ENCODE data around the gene PIAS1.
"Not testable (repeated sequence)": the region's sequence is repeated elsewhere in the genome, so short reads cannot be mapped to it uniquely, and the experiment has no call there.

Gene PIAS1

DNA sequence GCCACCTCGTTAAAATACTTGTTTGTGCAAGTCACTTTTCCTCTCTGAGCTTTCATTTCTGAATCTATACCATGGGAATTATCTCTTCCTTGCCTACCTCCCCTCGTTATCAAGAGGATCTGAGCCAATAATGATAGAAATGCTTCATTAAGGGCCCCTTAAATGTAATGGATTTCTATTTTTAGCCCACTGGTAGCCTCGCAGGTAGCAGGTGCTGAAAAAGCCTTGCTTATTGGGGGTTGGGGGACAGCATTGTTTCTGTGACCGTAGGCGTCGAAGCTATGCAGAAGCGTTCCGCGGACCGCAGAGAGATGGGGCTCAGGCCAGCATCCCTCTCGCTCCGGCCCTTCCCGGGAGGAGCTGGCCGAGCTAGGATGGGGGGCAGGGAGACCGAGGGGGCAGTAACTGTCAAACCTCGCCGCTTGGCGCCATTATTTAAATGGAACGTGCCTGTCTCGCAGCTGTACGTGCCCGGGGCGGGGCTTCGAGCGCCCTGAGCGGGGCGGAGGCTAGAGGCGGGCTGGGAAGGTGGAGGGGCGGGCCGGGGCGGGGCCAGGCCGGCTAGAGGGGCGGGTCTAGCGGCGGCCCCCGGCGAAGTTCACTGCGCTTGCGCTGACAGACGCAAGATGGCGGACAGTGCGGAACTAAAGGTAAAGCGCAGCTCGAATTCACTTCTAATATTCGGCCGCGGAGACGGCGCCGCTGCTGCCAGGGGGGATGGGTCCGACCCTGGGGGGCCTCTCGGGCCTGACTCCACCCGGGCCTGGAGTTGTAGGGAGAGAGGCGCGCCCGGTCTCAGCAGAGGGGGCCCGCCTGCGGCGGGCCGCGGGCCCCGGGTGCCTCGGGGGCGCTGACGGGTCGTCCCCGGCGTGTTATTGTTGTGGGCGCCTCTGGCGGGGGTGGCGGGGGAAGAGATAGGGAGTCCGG lies at the start of gene PIAS1:
Gene PIAS1, plus strand, starts transcription at position 615 of the 927 bp plus-strand sequence. Its CDS starts 12 bp downstream, at position 627.
- DNase-seq = peak; percentile 97

GRCh38 chr15:68007642-68008041 lies 46.5 kb upstream of the PIAS1 start:
- DNase-seq = not testable (repeated sequence)

- DNase-seq = no peak
Observed at GRCh38 chr15:68010361-68011153, 43.6 kb upstream of the PIAS1 start.

- no peak for DNase-seq
Observed at GRCh38 chr15:68012911-68013310, 41.2 kb upstream of the PIAS1 start.

GRCh38 chr15:68014219-68014618 lies 39.9 kb upstream of the PIAS1 start:
- no peak for DNase-seq

DNA sequence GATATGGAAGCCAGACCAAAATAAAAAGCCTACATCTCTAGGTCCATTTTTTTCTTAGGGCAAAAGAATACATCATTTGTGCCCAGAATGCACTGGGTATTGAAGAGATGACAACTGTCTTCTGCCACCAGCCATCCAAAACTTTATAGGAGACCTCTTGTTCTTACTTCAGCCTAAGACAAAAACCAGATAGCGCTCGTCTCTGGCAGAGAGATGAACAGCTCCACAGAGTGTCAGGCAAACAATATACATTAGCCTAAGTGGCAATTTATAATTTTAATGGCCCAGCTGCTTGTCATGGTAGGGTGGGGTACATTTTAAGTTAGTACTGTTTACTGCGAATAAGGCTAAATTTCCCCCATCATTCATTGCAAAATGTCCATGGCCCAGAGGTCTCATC lies 38.9 kb upstream of the PIAS1 start:
- DNase-seq = no peak

- DNase-seq = no peak
Observed at GRCh38 chr15:68017201-68017600, 36.9 kb upstream of the PIAS1 start.

- no peak for DNase-seq
Observed at GRCh38 chr15:68018797-68019444, 35.2 kb upstream of the PIAS1 start.

DNA sequence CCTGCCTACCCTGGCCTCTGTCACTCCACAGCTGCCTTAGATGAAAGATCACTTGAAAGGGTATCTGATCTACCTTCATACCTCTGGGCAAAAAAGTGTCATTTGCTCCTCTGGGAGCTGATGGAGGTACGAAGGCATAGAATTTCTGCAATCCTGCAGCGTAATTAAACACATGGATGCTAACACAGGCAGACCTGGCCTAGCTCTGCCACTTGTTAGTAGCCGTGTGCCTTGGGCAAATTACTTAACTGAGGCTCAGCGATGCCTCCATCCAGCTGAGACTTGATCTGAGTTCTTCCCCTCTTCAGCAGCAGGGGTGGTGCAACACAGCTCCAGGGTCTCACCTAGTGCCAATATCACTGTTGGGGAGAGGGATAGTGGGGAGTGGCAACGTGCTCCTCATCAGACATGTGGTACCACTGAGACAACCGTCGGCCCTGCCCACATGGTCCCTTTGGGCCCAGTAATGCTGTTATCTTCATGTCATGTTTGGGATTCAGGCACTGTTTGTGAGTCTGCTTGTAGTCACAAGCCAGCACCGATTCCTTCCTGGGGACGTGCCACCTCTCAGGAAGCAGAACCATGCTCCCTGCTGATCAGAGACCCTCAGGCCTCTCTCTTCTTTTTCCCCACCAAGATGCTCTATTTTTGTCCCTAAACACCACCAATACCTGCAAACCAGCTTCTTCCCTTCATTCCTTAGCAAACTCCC lies 34.1 kb upstream of the PIAS1 start:
- no peak for DNase-seq

DNA sequence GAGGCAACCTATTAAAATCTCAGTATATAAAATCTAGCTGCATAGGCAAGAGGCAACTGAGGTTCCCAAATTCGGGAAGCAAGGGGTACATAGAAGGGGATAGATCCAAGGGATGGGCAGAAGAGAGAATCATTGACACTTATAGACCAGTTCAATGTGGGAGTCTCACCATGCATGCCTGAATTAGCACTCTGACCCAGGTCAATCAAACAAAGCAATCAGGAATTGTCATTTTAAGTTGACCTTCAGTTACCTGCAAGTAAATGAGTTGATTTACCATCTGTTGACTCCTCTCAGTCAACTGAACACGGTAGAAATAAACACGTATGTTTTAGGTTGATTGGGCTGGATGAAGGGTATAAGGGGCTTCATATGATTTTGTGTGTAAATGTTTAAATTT lies 33.4 kb upstream of the PIAS1 start:
- no peak for DNase-seq

- no peak for DNase-seq
Observed at GRCh38 chr15:68022061-68022460, 32.1 kb upstream of the PIAS1 start.

DNA sequence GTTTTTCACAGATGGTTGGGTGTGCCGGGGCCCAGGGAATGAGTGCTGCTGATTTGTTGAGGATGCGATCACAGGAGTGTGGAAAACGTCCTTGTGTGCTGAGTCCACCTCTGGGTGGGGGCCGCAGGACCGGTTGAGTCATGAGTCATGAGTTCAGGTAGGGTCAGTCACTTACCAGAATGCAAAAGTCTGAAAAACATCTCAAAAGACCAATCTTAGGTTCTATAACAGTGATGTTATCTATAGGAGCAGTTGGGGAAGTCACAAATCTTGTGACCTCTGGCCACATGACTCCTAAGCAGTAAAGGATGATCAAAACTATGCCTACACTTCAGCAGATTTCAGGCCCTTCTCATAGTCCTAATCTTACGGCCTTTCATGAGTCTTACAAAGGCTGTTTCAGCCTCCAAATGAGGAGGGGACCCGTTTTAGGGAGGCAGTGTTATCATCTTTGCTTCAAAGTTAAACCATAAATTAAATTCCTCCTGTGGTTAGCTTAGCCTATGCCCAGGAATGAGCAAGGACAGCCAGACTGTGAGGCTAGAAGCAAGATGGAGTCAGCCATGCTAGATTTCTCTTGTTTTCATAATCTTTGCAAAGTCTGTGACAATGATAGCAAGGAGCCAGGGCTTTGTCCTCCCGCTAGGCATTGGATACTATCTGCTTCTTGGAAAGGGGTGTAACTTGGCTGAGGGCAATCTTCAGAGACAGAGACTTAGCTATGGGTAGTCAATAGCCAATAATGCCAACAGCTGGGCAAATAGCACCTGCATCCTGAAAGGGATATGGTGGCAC lies 30.6 kb upstream of the PIAS1 start:
- no peak for DNase-seq

DNA sequence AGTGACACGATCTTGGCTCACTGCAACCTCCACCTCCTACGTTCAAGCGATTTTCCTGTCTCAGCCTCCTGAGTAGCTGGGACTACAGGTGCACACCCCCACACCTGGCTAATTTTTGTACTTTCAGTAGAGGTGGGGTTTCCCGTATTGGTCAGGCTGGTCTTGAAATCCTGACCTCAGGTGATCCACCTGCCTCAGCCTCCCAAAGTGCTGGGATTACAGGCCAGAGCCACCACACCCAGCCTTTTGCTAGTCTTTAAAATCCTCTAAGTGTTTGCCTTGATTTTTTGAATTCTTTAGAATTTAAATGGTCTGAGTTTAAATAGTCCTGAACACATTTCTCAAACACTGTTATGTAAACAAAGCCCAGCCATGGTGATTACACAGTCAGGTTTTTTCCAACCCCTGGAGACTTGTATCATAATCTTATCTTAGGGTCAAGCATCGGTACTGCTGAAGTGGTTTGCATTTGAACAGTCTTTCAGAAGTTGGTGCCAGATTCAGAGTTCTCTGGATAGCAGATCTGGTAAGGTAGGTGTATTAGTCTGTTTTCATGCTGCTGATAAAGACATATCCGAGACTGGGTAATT lies 28.2 kb upstream of the PIAS1 start:
- DNase-seq = no peak

- no peak for DNase-seq
Observed at GRCh38 chr15:68027388-68027787, 26.7 kb upstream of the PIAS1 start.

GRCh38 chr15:68028137-68028887 lies 25.8 kb upstream of the PIAS1 start:
- DNase-seq = no peak

GRCh38 chr15:68028888-68029207 lies 25.3 kb upstream of the PIAS1 start:
- DNase-seq = no peak

DNA sequence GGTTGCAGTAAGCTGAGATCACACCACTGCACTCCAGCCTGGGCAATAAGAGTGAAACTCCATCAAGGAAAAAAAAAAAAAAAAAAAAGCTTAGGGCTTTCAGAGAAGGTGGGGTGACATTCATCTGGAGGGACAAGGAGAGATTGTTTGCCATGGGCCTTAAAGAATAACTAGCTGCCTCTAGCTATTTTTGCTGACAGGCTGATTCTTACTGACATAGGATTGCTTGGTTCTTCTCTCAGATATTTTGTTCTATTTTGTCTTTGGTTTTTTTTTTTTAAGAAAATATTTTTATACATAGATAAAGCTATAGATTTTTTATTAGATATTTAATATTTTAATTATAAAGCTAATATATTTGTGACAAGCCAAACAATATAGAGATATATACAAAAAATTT lies 24.2 kb upstream of the PIAS1 start:
- DNase-seq = no peak

GRCh38 chr15:68031404-68031803 lies 22.7 kb upstream of the PIAS1 start:
- DNase-seq = no peak

DNA sequence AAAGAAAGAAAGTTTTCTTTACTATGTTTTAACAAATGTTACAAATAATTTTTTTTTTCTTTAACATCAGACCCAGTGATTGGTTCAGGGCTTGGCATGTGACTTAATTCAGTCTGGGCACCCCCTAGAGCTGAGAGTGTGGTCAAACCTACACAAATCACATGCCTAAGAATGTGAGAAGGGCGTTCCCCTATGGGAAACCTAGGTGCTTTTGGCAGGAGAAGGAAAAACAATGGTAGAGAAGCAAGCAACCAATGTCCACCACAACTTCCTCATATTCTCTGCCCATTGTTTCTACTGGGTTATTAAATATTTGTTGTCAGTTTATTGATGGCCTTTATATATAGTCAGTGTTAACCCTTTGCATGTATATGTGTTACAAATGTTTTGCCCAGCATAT lies 21.4 kb upstream of the PIAS1 start:
- no peak for DNase-seq

GRCh38 chr15:68034081-68034480 lies 20.0 kb upstream of the PIAS1 start:
- DNase-seq = no peak
